Measurements from ENCODE around the gene RAB11B. TPM values are rescaled to one million over a fixed set of nuclear protein-coding genes. Genes with fewer than 3 reads are reported as not detected.

RAB11B gene
- 10 to 100 TPM; 20.0 to 43.3 TPM for total RNA-seq

DNA sequence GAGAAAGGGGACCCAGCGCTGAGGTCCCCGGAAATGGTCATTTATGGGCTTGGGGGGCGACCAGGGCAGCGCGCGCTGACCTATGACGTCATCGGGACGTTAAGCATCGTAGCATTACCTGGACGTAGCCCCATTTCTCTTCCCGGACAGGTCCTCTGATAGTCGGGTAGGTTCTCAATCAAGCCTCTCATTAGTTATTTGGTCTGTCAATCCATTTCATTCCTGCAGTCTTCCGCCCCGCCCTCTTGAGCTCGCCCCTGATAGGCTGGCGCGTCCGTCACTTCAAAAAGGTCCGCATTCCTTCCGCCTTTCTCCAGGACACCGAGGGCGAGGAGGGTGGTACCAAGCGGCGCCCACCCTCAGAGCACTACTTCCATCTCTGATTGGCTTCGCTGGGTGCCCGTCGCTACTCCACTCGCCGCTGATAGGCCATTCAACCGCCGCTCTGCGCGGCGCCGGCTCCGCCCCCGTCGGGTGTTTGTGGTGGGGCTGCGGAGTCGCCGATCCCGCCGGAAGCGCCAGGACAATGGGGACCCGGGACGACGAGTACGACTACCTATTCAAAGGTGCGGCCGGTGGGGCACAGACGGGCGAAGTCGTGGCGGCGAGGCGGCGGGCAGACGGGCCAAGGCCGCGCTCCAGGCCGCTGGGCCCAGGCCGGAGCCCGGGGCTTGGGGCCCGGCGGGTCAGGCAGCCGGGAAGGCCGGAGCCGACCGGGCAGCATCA is at the start of gene RAB11B:
RAB11B (plus strand) TSS at position 470 of the 726 bp plus-strand sequence; CDS start at position 527, 57 bp downstream.

DNA sequence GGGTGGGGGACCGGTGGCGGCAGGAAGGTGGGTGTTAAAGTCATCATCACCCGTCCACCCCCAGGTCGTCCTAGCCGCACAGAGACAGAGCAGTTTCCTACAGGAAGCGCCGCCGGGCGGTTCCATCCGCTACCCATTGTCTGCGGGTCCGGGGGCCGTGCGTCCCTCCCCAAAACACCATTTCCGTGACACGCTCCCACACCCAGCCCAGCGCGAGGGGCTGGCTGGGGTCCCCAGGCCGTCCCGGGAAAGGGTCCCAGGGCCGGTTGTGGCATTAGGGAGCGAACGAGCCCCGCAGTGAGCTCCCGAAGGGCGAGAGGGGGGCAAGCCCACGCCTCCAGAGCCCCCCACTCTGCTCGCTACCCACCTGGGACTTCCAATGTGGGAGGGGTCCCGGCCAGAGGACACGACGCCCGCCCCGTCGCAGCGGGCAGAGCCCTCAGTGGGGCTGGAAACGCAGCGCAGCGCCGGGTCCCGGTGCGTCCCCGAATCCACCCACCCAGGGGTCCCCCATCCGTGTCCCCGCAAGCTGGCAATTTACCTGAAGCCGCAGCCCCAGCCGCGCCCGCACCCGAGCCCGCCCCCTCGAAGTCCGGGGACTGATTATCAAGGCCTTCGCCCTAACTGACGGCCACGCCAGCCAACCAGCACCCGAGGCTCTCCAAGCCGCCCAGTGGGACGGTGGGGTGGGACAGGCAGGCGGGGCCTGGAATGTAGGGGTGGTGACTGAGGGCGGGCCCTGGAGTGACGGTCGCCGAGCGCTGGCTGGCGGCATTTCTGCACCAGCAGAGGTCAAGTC is 47.3 kb upstream of the RAB11B start, which contains the start of gene KANK3:
KANK3 (minus strand) TSS at position 579 of the 799 bp plus-strand sequence. CDS start 5,434 bp downstream, outside the sequence.

DNA sequence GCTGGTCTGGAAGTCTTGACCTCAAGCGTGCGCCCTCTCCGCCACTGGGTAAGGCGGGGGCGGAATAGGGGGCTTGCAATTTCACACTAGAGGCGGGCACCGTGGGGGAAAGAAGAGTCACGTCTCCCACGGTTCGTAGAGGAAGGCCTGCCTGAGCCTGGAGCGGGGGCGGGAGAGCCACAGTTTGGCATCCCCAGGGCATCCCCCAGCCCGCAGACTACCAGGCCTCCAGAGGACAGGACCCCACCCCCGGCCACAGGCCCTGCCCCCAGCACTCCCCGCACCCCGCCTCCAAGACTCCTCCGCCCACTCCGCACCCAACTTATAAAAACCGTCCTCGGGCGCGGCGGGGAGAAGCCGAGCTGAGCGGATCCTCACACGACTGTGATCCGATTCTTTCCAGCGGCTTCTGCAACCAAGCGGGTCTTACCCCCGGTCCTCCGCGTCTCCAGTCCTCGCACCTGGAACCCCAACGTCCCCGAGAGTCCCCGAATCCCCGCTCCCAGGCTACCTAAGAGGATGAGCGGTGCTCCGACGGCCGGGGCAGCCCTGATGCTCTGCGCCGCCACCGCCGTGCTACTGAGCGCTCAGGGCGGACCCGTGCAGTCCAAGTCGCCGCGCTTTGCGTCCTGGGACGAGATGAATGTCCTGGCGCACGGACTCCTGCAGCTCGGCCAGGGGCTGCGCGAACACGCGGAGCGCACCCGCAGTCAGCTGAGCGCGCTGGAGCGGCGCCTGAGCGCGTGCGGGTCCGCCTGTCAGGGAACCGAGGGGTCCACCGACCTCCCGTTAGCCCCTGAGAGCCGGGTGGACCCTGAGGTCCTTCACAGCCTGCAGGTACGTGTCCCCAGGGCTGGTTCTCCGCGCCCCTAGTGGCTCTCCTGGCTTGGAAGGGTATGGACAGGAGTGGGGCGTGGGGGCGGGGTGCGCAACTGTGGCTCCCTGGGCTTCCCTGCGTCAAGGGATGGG is 26.1 kb upstream of the RAB11B start, which contains the start of gene ANGPTL4:
ANGPTL4 (plus strand) TSS at position 353 of the 969 bp plus-strand sequence; CDS start at position 520, 167 bp downstream.

DNA sequence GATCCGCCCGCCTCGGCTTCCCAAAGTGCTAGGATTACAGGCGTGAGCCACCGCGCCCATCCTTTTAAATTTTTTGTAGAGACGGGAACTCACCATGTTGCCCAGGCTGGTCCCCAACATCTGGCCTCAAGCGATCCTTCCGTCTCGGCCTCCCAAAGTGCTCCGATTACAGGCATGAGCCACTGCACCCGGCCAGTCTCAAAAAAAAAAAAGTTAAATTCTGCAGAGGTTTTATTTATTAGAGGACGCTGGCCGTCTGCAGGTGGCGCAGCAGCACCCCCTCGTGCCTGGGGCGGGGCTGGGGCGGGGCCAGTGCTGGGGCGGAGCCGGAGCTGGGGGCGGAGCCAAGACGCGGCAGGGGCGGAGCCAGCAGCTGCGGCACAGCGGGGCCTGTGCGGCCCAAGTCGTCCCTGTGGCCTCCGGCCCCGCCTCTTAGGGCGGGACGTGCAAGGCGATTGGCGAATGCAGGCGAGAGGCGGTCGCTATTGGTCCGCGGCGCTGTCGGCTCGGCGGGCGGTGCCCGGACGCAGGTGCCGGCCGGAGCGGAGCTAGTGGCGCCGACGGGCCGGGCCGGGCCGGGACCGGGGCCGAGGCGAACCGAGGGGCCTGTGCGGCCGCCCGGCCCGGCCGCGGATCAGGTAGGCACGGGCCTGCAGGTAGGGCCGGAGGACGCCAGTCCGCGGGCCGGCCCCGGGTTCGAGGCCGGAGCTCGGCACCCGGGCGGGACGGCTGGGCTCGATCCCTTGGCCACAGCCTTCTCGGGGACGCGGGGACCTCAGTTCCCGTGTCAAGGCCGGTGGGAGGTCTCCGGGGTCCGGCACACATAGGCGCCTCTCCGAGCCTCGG is 22.8 kb downstream of the RAB11B start, which contains the start of gene MARCHF2:
MARCHF2 (plus strand) TSS at position 523 of the 846 bp plus-strand sequence. CDS start 8,536 bp downstream, outside the sequence.

DNA sequence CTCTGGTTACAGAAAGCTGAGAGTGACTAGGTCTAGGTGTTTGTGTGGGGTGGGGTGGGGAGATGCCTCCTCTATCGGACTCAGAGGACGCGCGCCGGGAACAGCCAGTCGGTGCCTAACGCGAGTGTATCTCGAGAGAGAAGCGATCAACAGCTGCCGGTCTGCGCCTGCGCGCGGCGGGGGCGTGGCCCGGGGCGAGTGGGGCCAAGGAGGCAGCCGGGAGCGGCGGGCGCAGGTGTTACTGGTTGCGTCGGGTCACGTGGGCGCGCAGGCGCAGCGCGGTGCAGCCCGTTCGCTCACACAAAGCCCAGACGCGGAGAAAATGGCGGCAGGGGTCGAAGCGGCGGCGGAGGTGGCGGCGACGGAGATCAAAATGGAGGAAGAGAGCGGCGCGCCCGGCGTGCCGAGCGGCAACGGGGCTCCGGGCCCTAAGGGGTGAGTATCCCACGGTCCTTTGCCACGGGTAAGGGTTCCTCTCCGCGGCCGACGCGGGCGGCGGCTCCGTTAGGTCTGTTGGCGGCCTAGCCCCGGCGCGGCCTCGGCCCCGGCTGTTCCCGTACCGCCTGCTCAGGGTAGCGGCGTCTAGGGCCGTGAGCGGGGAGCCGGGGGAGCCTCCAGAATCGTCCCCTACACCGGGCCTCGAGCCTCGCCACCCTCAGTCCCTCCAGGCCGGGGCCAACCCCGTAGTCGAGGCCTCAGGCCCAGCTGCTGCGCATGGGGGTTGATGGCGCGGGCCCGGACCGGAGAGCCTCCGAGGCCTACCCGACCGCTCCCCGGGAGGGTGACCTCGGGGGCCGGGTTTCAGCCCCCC is 54.7 kb downstream of the RAB11B start, which contains the start of gene HNRNPM:
HNRNPM (plus strand) TSS at position 299 of the 811 bp plus-strand sequence; CDS start at position 323, 24 bp downstream.

Small RNA genes lying within 50 kb of the gene (small RNA-seq; reads per million reads assigned to genes)
- 0 to 0.09 reads per million in 2 donors for gene MIR4999

Other genes with a start within 250 kb of the RAB11B start
- gene FBN3, start 240.8 kb upstream of the RAB11B start, total RNA-seq = not detected
- 10 to 100 TPM; 61.3 to 75.0 TPM for gene CERS4, start 181.0 kb upstream of the RAB11B start, total RNA-seq
- 10 to 100 TPM; 26.8 to 47.0 TPM for gene CD320, start 82.0 kb upstream of the RAB11B start, total RNA-seq
- 10 to 100 TPM; 30.6 to 35.0 TPM for gene NDUFA7, start 69.0 kb upstream of the RAB11B start, total RNA-seq
- gene RPS28, start 68.9 kb upstream of the RAB11B start, total RNA-seq = 10 to 100 TPM; 91.6 to 97.0 TPM
- under 1 TPM; under 0.01 TPM for gene KANK3, start 47.1 kb upstream of the RAB11B start, total RNA-seq
- 1 to 10 TPM in 1 of 2 donors, under 1 TPM in 1; 0.33 to 1.7 TPM for gene ANGPTL4, start 26.2 kb upstream of the RAB11B start, total RNA-seq
- gene MARCHF2, start 22.9 kb downstream of the RAB11B start, total RNA-seq = 10 to 100 TPM; 76.3 to 89.8 TPM
- gene HNRNPM, start 54.6 kb downstream of the RAB11B start, total RNA-seq = 10 to 100 TPM; 37.2 to 64.3 TPM
- gene PRAM1, start 112.3 kb downstream of the RAB11B start, total RNA-seq = not detected
- 1 to 10 TPM; 5.5 to 6.3 TPM for gene ZNF414, start 123.8 kb downstream of the RAB11B start, total RNA-seq
- gene MYO1F, start 187.1 kb downstream of the RAB11B start, total RNA-seq = 1 to 10 TPM; 1.0 to 1.3 TPM
- 1 to 10 TPM in 1 of 2 donors, under 1 TPM in 1; 0.69 to 2.0 TPM for gene ADAMTS10, start 220.4 kb downstream of the RAB11B start, total RNA-seq
- not detected for gene NFILZ, start 240.3 kb downstream of the RAB11B start, total RNA-seq